HEK293 (cell line): ENCODE measurements around the gene TMC6.

Experiments used
- CTCF ChIA-PET: fragments of 350-600 bp; formaldehyde crosslinking; extraction: SDS; loops from one replicate; lab custom pipeline; 2021; ENCODE audit warnings: antibody characterized with exemption; lab: Yijun Ruan, JAX
- POLR2A ChIA-PET: fragments of 300-600 bp; formaldehyde crosslinking; extraction: SDS; loops from one replicate; lab custom pipeline; 2020; ENCODE audit warnings: antibody characterized with exemption, inconsistent platforms; lab: Yijun Ruan, JAX
- H3K27ac ChIP-seq: fragments of 200-500 bp; sonication (Bioruptor generic); 2 replicates; pipeline ENCODE4 v1.5.1; 2014; ENCODE audit warnings: low read depth, low read length, control low read depth, inconsistent platforms; ENCODE audit errors: extremely low read depth
- H3K36me3 ChIP-seq, 2 experiments: fragments of 200-500 bp in 1 of 2; sonication (Bioruptor generic) in 1 of 2; 1 replicate in 1 of 2; 2 replicates in 1 of 2; pipeline ENCODE4 v1.5.1; 2014 to 2017; ENCODE audit warnings: inconsistent platforms in 2 of 2, low read length in 2 of 2; ENCODE audit not compliant: control insufficient read depth in 2 of 2, insufficient read depth in 1 of 2
- H3K4me1 ChIP-seq: fragments of 200-500 bp; sonication (Bioruptor generic); 2 replicates; pipeline ENCODE4 v1.5.1; 2014; ENCODE audit warnings: mild to moderate bottlenecking, low read length, inconsistent platforms; ENCODE audit not compliant: control insufficient read depth, insufficient read depth
- H3K4me3 ChIP-seq: 2 replicates; pipeline ENCODE4 v1.5.1; 2011; ENCODE audit warnings: low read depth, mild to moderate bottlenecking, control low read depth, low read length, moderate library complexity
- H3K9me3 ChIP-seq: fragments of 200-500 bp; sonication (Bioruptor generic); 2 replicates; pipeline ENCODE4 v1.5.1; 2014; ENCODE audit warnings: low read depth, low read length, inconsistent platforms; ENCODE audit not compliant: control insufficient read depth, insufficient read depth
- ELK4 ChIP-seq: IDR thresholded peaks from 2 replicates; pipeline ENCODE4 v1.6.1; 2011; ENCODE audit warnings: mild to moderate bottlenecking, low read depth, low read length, borderline replicate concordance
- HOXC10 ChIP-seq: sonication (generic); formaldehyde crosslinking; IDR thresholded peaks from 2 replicates; pipeline ENCODE4 v1.8.1; 2023; ENCODE audit warnings: mild to moderate bottlenecking, missing genetic modification reagents
- KLF10 ChIP-seq: fragments of 450-650 bp; IDR thresholded peaks from 2 replicates; pipeline ENCODE4 v1.5.1; 2018; ENCODE audit warnings: missing biosample characterization, mild to moderate bottlenecking, missing genetic modification characterization
- KLF7 ChIP-seq: fragments of 450-650 bp; formaldehyde crosslinking; IDR thresholded peaks from 2 replicates; pipeline ENCODE4 v1.5.1; 2016; ENCODE audit warnings: missing biosample characterization, missing genetic modification characterization, borderline replicate concordance
- TCF7L2 ChIP-seq: IDR thresholded peaks from 2 replicates; pipeline ENCODE4 v1.6.1; 2011; ENCODE audit warnings: low read depth, mild to moderate bottlenecking, inconsistent platforms, low read length, moderate library complexity, borderline replicate concordance
- YY2 ChIP-seq: fragments of 450-650 bp; formaldehyde crosslinking; IDR thresholded peaks from 2 replicates; pipeline ENCODE4 v1.5.1; 2016; ENCODE audit warnings: missing biosample characterization, missing genetic modification characterization
- ZBTB1 ChIP-seq: fragments of 450-650 bp; formaldehyde crosslinking; IDR thresholded peaks from 2 replicates; pipeline ENCODE4 v1.5.1; 2016; ENCODE audit warnings: missing biosample characterization, missing genetic modification characterization
- ZBTB20 ChIP-seq: fragments of 450-650 bp; formaldehyde crosslinking; IDR thresholded peaks from 2 replicates; pipeline ENCODE4 v1.5.1; 2016; ENCODE audit warnings: missing biosample characterization, missing genetic modification characterization
- ZBTB21 ChIP-seq: fragments of 450-650 bp; formaldehyde crosslinking; IDR thresholded peaks from 2 replicates; pipeline ENCODE4 v1.5.1; 2017; ENCODE audit warnings: missing biosample characterization, missing genetic modification characterization
- ZNF112 ChIP-seq: fragments of 450-650 bp; formaldehyde crosslinking; IDR thresholded peaks from 2 replicates; pipeline ENCODE4 v1.5.0; 2017; ENCODE audit warnings: missing biosample characterization, missing genetic modification characterization
- ZNF114 ChIP-seq: fragments of 450-650 bp; formaldehyde crosslinking; IDR thresholded peaks from 2 replicates; pipeline ENCODE4 v1.5.0; 2017; ENCODE audit warnings: missing biosample characterization, missing genetic modification characterization
- ZNF184 ChIP-seq: fragments of 450-650 bp; IDR thresholded peaks from 2 replicates; pipeline ENCODE4 v1.5.1; 2018; ENCODE audit warnings: missing biosample characterization, mild to moderate bottlenecking, missing genetic modification characterization
- ZNF19 ChIP-seq: fragments of 450-650 bp; formaldehyde crosslinking; IDR thresholded peaks from 2 replicates; pipeline ENCODE4; 2016; ENCODE audit warnings: missing biosample characterization, missing genetic modification characterization, low read depth
- ZNF214 ChIP-seq: fragments of 450-650 bp; formaldehyde crosslinking; IDR thresholded peaks from 2 replicates; pipeline ENCODE4 v1.5.1; 2017; ENCODE audit warnings: missing biosample characterization, mild to moderate bottlenecking, missing genetic modification characterization, borderline replicate concordance
- ZNF239 ChIP-seq: fragments of 450-650 bp; formaldehyde crosslinking; IDR thresholded peaks from 2 replicates; pipeline ENCODE4 v1.5.1; 2016; ENCODE audit warnings: missing biosample characterization, missing genetic modification characterization
- ZNF302 ChIP-seq: fragments of 450-650 bp; formaldehyde crosslinking; IDR thresholded peaks from 2 replicates; pipeline ENCODE4 v1.5.1; 2016; ENCODE audit warnings: missing biosample characterization, missing genetic modification characterization, low read depth
- ZNF350 ChIP-seq: fragments of 450-650 bp; formaldehyde crosslinking; IDR thresholded peaks from 2 replicates; pipeline ENCODE4 v1.5.0; 2017; ENCODE audit warnings: missing biosample characterization, mild to moderate bottlenecking, missing genetic modification characterization
- ZNF404 ChIP-seq: fragments of 450-650 bp; formaldehyde crosslinking; IDR thresholded peaks from 2 replicates; pipeline ENCODE4 v1.5.1; 2017; ENCODE audit warnings: missing biosample characterization, missing genetic modification characterization
- ZNF621 ChIP-seq: fragments of 450-650 bp; formaldehyde crosslinking; IDR thresholded peaks from 2 replicates; pipeline ENCODE4 v1.5.1; 2017; ENCODE audit warnings: missing biosample characterization, missing genetic modification characterization
- ZNF701 ChIP-seq: fragments of 450-650 bp; formaldehyde crosslinking; IDR thresholded peaks from 2 replicates; pipeline ENCODE4 v1.5.1; 2016; ENCODE audit warnings: missing biosample characterization, missing genetic modification characterization
- ZNF777 ChIP-seq: fragments of 450-650 bp; formaldehyde crosslinking; IDR thresholded peaks from 2 replicates; pipeline ENCODE4 v1.5.1; 2017; ENCODE audit warnings: missing biosample characterization, missing genetic modification characterization, borderline replicate concordance
- ZNF830 ChIP-seq: fragments of 450-650 bp; IDR thresholded peaks from 2 replicates; pipeline ENCODE4 v1.5.0; 2018; ENCODE audit warnings: missing biosample characterization, missing genetic modification characterization, low read depth, mild to moderate bottlenecking, moderate library complexity
- ZSCAN30 ChIP-seq: fragments of 450-650 bp; IDR thresholded peaks from 2 replicates; pipeline ENCODE4 v1.5.1; 2018; ENCODE audit warnings: missing biosample characterization, mild to moderate bottlenecking, missing genetic modification characterization, moderate library complexity

Gene TMC6

DNA sequence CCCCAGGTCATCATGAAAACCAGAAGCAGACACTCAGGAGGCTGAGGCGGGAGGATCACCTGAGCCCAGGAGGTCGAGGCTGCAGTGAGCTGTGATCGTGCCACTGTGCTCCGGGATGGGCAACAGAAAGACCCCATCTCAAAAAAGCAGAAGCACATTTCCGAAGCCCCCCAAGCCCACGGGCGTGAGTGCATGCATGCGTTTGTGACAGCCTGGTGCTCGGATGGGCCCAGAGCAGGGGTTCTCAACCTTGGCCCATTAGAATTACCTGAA, 19.1 kb downstream of the TMC6 start:
- TF ChIP-seq YY2 (no peak), ZBTB20 (no peak), ZNF239 (no peak), ZBTB21 (tag by site-specific recombination) (no peak), ZNF214 (tag by site-specific recombination) (no peak), ZNF184 (tag by site-specific recombination) (no peak)
- POLR2A ChIA-PET: no interaction called here
- H3K4me3 ChIP-seq: no peak overlapping the region
- CTCF ChIA-PET: interaction anchor here (0.7 to 1.9 kb wide), 3 partner anchors 25 to 141 kb away, joined by 5 to 6 read pairs (median 6); no protein-coding TSS in a partner anchor
- no peaks in the 10 kb centered on the region; the same call in 1 of the 2 replicates for H3K4me1 ChIP-seq
- H3K9me3 ChIP-seq: no peaks in the 10 kb centered on the region
- peaks cover 3 to 4% of the 10 kb centered on the region in 2 experiments; a peak in 2 of 3 replicates for H3K36me3 ChIP-seq
- no peak overlapping the region for H3K27ac ChIP-seq

DNA sequence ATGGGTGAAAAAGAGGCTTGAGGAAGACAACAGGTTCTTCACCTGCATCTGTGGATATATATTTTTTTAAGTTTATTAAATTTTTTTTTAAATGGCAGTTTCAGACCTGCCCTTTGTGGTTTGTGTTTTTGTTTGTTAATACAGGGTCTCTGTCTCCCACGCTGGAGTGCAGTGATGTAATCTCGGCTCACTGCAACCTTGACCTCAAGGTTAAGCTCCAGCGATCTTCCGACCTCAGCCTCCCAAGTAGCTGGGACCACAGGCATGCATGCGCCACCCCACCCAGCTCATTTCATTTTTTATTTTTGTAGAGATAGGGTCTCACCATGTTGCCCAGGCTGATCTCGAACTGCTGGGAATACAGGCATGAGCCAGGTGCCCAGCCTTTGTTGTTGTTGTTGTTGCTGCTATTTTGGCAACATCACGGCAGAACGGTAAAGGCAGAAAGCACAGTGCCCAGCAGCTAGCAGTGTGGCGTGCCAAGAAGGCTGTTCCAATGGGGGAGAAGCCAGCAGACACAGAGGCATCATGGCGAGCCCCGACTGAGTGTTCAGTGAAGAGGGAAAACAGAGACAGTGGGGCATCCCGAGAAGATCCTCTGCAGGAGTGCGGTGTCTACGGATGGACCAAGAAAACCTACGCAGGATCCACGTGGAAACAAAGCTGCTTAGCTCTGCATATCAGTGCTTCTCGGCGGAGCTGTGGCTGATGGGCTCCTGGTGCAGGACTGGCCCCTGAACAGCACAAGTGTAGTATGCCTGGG, 19.6 kb downstream of the TMC6 start:
- CTCF ChIA-PET: interaction anchor here (1.1 to 1.9 kb wide), 4 partner anchors 24 to 142 kb away, joined by 5 to 14 read pairs (median 6); no protein-coding TSS in a partner anchor
- TF ChIP-seq ELK4: no peak
- TF ChIP-seq ZNF350 (tag by site-specific recombination): no peak
- TF ChIP-seq ZNF302 (tag by site-specific recombination): no peak
- no peak for TF ChIP-seq ZNF621 (tag by site-specific recombination)
- no peak for TF ChIP-seq ZNF701 (tag by site-specific recombination)
- TF ChIP-seq ZNF19 (tag by site-specific recombination): no peak
- no peak for TF ChIP-seq ZNF404 (tag by site-specific recombination)
- TF ChIP-seq HOXC10 (CRISPR knock-in tag): no peak
- no peak for TF ChIP-seq ZNF112 (tag by site-specific recombination)
- TF ChIP-seq ZBTB20: no peak
- no peak for TF ChIP-seq KLF10 (tag by site-specific recombination)
- TF ChIP-seq ZBTB1 (tag by site-specific recombination): no peak
- peaks cover 3 to 9% of the 10 kb centered on the region in 2 experiments; a peak in 2 of 3 replicates for H3K36me3 ChIP-seq
- no peaks in the 10 kb centered on the region; the same call in 1 of the 2 replicates for H3K4me1 ChIP-seq
- H3K4me3 ChIP-seq: no peak overlapping the region
- H3K9me3 ChIP-seq: no peaks in the 10 kb centered on the region
- POLR2A ChIA-PET: no interaction called here
- no peak overlapping the region for H3K27ac ChIP-seq

DNA sequence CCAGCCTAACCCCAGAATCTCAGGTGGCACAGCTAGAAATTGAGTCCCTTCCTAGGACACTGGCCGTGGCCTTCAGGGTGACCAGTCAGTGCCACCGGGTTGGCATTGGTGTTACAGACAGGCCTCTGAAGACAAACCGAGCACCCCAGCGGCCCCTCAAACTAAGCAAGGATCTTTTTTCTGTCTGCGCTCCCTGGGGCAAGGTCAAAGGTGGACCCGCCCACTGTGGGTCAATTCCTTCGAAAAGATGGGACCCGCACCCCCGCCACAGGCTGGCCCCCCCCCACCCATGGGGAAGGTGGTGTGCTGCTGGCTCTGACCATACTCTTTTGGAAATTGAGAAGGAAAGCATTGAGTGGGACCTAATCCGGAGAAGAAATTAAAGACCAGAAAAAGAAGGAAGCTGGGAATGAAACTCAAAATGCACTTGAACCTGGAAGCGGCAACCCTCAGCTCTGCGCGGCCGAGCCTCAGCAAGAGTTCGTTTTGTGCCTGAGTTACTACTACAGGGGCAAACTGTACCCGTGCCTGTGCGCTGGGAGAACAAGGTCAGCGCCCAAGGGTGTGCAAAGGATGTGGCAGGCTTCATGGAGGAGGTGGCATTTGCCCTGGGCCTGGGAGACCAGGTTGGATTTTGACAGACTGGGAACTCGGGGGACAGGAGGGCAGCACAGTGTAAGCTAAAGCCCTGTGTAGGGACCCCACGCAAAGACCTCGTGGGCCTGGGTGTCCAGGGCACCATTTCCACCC, 20.4 kb downstream of the TMC6 start:
- no peaks in the 10 kb centered on the region; the same call in 1 of the 2 replicates for H3K4me1 ChIP-seq
- H3K27ac ChIP-seq: no peak overlapping the region
- H3K36me3 ChIP-seq: peaks cover 3 to 17% of the 10 kb centered on the region in 2 experiments; a peak in 2 of 3 replicates
- ChIA-PET POLR2A (no interaction called here), CTCF (interaction anchor here (1.0 to 1.9 kb wide), 4 partner anchors 17 to 32 kb away, joined by 5 to 14 read pairs (median 7); no protein-coding TSS in a partner anchor)
- TF ChIP-seq ZSCAN30: no peak
- TF ChIP-seq ZNF114 (tag by site-specific recombination): no peak
- no peak for TF ChIP-seq ZNF830 (tag by site-specific recombination)
- TF ChIP-seq TCF7L2: no peak
- no peak for TF ChIP-seq KLF7 (tag by site-specific recombination)
- no peak for TF ChIP-seq ZNF777 (tag by site-specific recombination)
- no peak overlapping the region for H3K4me3 ChIP-seq
- no peaks in the 10 kb centered on the region for H3K9me3 ChIP-seq
